Measurements from ENCODE around the gene SERPINE3.

SERPINE3 gene

DNA sequence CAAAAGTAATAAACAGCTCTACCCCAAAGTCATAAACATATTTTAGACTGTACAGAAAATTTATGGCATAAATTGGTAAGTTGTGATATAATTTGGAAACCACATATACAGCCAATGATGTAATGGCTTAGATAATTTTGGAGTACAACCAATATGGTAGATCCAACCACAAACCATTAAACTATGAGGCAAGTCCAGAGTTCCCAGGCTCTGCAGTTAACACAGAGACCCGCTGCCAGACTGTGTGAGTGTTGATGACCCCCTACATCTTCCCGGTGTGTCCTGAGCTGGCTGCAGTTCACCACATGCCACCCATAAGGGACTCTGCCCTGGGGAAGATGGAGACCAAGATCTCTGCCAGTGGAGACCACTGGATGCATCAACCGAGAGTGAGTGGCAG is 9.9 kb upstream of the SERPINE3 start:
- no peak for DNase-seq

DNA sequence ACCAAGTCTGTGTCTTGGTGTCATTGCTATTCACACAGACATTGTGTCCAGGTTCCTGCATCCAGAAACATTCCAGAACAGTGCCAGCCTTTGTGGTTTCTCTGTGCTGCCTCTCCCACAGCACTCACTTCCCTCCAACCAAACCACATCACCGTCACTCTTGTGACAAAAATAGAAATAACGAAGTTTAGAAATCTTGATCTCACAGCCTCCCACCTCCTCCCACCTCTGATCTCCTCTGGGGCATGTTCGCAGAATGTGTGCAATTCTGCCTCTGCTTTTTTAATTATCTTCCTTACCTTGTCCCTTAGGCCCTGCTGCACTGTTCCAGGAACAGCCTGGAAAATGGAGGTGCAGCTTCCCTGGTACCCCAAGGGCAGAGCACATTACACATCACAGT is 8.7 kb upstream of the SERPINE3 start:
- no peak for DNase-seq

DNA sequence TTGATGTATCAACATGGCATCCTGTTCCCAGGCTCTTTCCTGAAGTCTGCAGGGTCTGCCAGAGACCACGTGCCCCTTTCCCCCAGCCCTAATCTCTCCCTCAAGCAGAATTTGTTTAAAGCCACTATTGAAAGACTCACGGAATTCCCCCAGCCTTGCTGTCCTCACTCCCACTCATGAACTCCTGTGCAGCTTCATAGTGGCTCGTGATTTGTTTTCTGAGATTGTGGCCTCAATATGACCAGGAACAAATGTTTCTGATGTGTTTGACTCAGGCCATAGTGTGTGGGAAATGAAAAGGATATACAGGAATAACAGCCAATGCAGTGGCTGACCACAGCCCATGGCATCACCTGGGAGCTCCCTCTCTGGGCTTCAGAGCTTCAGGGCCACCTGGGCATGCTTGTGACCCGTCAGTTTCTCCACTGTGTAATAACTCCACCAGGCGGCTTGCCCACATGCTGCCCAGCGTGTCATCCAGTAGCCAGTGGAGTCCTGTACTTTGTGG is 8.1 kb upstream of the SERPINE3 start:
- DNase-seq = no peak

DNA sequence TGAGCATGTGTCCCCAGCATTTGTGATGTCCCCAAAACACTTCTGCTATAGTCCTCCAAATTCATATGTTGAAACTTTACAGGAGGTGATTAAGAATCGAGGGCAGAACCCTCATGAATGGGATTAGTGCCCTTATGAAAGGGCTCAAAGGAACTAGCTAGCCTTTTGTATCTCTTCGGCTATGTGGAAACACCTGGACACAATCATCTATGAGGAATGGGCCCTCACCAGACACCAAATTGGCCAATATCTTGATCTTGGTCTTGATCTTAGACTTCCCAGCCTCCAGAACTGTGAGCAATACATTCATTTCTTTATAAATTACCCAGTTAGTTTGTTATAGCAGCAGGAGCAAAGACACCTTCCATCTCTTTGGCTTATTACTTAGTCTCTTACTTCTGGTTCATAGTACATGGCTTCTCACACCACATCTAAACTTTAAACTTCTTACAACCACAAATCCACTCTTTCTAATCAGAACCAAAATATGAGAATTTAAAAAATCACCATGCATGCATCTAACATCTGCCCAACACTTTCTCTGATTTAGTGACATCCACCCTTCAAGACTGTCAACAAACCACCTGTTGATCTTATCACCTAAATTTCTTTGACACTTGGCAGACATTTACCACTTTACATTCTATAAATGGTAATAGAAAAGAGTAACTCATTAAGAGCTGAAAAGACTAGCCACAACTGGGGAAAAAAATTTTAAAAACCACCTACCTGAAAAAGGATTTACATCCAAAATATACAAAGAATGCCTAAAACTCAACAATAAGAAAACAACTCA is 6.7 kb upstream of the SERPINE3 start:
- no peak for DNase-seq

DNA sequence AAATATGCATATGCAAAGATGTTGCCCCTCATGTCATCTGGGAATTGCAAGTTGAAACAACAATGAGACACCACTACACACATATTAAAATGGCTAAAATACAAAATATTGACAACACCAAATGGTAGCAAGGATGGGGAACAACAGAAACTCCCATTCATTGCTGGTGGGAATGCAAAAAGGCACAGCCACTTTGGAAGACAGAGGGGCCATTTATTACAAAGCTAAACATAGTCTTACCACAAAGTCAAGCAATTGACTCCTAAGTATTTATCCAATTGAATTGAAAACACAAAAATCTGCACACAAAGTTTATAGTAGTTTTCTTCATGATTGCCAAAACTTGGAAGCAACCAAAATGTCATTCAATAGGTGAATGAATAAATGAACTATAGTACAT is 6.1 kb upstream of the SERPINE3 start:
- no peak for DNase-seq

GRCh38 chr13:51333826-51334225 is 5.7 kb upstream of the SERPINE3 start:
- DNase-seq = no peak

GRCh38 chr13:51336746-51337145 is 2.7 kb upstream of the SERPINE3 start:
- no peak for DNase-seq

DNA sequence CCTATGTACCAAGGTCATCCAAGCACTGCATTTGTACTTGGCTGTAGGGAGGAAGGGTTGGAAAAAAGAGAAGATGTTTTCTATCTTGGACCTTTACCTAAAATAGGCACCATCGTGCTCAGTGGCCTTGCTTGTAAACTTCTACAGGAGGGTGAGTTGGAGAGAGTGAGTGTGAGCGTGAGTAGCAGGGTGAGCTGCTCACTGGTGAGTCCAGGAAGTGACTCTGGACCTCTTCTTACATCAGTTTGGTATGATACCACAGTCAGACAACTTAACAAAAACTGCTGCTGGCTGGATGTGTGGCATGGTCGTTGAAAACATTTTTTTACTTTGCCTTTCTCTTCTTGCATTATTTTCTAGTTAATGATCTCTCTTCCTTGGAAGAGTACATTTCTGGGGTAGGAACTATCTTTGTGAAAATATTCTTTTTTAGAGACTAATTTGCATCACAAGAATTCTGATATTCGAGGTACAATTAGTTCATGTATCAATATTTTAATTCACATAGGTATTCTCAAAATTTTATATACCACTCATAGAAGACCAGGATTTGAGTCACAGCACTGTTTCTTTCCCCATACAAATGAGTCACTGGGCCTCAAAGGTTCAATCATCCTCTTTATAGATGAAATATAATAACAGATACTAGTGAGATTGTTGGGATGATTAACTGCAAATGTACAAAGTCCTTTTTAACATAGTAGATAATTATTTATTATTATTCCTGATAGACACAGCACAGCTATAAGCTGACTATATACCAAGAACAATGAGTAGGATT is 651 bp downstream of the SERPINE3 start:
- DNase-seq = no peak

DNA sequence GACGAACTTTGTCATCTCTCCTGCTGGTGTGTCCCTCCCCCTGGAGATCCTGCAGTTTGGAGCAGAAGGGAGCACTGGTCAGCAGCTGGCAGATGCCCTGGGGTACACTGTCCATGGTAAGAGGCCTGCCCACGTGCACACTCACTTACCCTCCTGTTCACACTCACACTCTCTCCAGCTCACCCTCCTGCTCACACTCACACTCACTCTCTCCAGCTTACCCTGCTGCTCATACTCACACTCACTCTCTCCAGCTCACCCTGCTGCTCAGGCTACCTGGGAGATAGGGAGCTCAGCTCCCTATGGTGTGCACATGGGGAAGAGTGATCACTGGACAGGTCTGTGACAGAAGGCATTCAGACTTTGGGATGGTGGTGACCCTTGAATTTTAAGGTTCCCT is 1.7 kb downstream of the SERPINE3 start:
- no peak for DNase-seq

- DNase-seq = no peak
Observed at GRCh38 chr13:51341791-51342190, 2.3 kb downstream of the SERPINE3 start.

DNA sequence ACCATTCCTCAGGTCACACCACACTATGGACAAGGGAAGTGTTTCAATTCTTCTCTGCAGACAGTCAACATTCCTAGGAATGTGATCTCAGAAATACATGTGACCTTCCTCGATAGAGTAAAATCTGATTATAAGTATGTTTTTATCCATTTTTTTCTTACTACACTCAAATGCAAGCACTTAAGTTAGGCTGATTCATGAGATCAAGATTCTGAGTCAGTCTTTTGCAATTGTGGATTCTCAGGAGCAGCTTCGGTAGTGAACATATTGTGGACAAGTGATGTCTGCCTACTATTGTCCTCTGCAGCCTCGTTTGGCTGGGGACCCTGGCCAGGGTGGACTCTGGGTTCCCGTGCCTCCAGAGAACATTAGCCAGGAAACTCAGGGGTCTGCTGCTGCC is 3.2 kb downstream of the SERPINE3 start:
- no peak for DNase-seq

DNA sequence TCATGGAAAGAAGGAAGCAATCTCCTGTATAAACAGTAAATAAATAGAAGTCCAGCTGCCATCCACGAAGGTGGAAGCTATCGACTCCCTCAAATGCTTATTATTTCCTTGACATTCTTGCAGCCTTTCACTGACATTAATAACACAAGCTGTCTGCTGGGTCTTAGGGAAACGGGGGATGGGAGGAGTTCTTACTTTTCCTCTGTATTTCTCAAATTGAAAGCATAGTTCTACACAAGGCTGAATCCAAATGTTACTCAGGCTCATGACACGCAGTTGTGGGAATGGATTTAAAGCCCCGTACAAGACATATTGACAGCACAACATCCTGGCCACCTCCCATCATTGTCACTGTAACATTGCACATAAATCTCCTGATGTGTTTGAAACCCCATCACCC is 4.0 kb downstream of the SERPINE3 start:
- DNase-seq = no peak

- no peak for DNase-seq
Observed at GRCh38 chr13:51346397-51346796, 6.9 kb downstream of the SERPINE3 start.

DNA sequence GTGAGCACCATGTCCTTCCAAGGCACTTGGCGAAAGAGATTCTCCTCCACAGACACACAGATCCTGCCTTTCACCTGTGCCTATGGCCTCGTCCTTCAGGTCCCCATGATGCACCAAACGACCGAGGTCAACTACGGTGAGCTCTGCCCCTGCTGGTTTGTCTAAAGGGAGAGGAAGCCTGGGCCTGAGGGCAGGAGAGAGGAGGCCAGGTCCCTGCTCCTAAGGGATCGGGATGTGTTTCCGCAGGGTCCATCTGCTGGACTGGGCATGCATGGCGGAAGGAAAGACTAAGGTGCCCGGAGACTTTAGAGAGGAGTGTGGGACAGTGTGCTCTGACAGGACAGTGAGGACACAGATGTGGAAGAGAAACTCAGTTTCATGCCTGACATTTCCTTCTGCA is 7.6 kb downstream of the SERPINE3 start:
- no peak for DNase-seq

DNA sequence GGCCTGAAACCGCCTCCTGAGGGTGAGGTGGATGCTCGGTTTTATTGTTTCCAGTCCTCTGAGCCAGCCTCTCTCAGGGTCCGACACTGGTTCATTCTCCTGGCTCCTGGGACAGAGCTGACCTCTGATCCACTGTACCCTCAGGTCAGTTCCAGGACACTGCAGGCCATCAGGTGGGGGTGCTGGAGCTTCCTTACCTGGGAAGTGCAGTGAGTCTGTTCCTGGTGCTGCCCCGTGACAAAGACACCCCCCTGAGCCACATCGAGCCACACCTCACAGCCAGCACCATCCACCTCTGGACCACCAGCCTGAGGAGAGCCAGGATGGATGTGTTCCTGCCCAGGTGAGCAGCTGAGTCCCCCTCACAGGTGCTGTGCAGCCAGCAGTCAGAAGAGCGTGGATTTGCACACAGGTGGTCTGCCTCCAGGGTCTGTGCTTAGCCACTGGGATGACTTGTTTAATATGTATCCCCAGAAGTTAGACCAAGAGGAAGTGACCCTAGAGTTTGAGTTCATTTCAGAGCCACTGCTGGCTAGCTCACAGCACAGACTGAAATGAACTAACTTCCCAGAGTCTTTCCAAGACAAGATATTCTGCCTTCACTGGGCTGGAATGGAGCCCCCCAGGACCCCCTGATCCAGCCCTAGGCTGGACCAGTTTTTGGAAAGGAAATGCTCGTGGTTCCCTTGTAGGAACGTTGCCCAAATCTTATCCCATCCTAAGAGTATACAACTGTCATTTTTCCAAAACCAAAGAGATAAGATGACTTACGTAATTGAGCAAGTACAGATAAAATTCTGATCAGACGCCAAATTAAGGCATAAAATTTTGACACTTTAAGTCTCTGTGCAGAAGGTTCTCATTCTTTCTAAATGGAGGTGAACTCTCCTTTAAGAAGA is 8.8 kb downstream of the SERPINE3 start:
- DNase-seq = no peak

DNA sequence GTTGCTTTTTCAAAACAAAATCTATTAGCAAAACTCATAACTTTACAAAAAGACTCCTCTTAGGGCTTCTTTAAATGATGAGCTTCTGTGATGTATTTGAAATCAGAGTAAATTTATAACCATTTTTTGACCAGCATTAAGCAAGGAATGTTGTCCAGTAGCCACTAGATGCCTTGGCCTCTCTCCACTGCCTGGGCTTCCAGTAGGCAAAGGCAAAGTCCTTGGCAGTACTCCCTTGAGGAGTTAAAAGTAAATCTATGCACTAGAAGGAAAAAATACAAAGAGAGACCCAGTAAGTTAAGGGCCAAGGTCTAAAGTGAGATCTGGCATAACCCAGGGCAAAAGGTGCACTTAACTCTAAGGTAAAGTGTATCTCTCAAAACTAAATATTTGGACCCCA is 9.5 kb downstream of the SERPINE3 start:
- DNase-seq = no peak

- no peak for DNase-seq
Observed at GRCh38 chr13:51355217-51355616, 15.7 kb downstream of the SERPINE3 start.

GRCh38 chr13:51357928-51358595 is 18.6 kb downstream of the SERPINE3 start:
- DNase-seq = no peak

DNA sequence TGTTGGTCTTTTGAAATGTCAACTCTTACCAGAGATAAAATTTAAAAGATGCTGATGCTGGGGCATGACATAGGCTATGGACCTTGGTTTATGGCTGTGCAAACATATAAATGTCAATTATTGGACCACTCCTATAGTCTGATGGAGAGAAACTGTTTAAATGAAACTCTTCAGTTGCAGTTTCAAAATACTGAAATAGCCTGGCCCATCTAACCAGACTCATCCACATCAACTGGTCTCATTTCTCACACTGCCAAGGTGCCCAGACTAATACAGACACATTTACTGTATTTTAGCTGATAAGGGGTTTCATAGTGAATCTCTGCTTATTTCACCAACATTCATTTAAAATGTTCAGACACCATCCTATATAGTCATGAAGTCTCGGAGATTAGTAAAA is 19.9 kb downstream of the SERPINE3 start:
- DNase-seq = no peak

DNA sequence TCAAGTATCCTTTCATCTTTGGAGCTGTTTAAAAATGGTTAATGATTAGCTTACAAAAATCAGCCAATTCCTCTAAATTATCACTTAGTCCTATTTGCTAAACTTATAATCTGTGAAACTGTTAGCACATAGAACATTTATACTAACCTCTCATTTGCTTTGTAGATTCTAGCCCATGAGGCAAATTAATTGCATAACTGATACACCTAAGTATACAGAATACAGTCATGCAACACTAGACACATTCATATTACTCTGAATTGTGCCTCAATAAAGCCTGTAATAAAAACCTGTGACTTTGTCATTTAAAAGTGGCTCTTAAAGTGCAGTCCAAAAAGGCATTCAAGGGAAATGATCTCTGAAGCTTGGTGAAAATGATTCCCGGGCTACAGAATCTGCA is 21.0 kb downstream of the SERPINE3 start:
- no peak for DNase-seq

GRCh38 chr13:51361106-51361505 is 21.6 kb downstream of the SERPINE3 start:
- no peak for DNase-seq

DNA sequence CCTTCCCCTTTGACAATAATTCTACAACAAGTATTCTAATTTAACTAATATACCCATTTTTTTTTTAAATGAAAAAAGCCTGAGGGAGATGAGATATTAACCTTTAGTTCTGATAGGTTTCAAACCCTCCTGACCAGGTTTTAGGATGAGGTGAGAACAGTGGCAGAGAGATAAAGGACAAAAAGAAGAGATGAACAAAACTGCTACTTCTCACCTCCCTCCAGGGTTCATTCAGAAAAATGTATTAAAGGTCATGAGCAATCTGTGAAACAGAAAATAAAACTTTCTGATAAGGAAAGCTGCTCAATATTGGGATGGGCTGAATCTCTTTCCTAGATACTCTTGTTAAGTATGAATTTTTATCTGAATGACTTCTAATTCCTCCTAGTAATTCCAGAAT is 24.1 kb downstream of the SERPINE3 start:
- no peak for DNase-seq

Data from left hindlimb (tissue), 1 donor.